Activated T-cell treated with anti-CD3 and anti-CD28 coated beads, Interleukin-2, amount 50 U/mL, for 48 hours (primary cell): ENCODE data around the gene RHEBL1.

Experiments
- DNase-seq, 2 experiments: peaks; one replicate each; pipeline ENCODE4 v3.0.0-alpha.2; 2020

The RHEBL1 gene

GRCh38 chr12:49018261-49019119 lies 51.3 kb downstream of the RHEBL1 start, which contains the start of gene PRKAG1:
PRKAG1 (minus strand) TSS chr12:49018776; CDS start chr12:49018740, 36 bp downstream.
- DNase-seq: peak; percentile 96

DNA sequence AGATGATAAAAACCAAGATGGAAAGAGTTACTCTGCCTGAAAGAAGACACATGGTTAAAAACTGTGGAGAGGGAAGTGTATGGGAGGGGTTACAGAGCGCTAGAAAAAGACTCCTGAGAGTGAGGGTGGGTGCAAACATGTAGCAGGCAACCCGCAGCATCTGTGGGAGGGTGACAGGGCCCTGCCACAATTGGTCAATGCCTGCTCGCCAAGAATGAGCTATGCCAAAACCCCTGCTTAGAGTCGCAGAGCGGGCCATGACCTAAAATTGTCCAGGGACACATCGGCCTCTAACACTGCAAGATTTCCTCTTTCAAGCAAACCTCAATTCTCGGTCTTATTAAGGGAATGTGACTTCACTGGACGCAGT lies 51.9 kb downstream of the RHEBL1 start:
- peak; percentile 70 to 74 for DNase-seq

DNA sequence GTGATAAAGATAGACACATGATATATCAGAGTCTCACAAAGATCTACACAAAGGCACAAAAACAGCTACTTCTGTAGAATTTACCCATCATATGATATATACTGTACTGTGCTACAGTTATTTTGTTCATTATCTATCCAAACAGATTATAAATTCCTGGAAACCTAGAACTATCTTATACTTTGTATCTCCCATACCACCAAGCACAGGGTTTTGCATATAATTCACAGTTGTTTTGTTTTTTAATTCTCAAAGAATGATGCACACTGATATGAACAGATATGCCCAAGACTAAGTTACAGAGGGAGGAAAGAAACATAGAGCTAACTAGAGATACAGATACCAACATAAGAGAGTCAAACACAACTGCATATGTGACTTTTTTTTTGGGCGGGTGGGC lies 54.6 kb downstream of the RHEBL1 start:
- no peak for DNase-seq
